Loucy (cell line): Measurements from ENCODE around the gene TICRR.

ENCODE experiments used
- H2AFZ ChIP-seq: fragments of 200-600 bp; sonication (generic); 2 replicates; pipeline ENCODE4 v1.6.0; 2016; ENCODE audit warnings: antibody characterized with exemption, mild to moderate bottlenecking, low read length, moderate library complexity
- H3F3A ChIP-seq: fragments of 200-600 bp; 2 replicates; pipeline ENCODE4 v1.6.0; 2016; ENCODE audit warnings: antibody characterized with exemption, low read depth, mild to moderate bottlenecking
- H3K27me3 ChIP-seq: fragments of 200-600 bp; sonication (generic); 2 replicates; pipeline ENCODE4 v1.6.1; 2014; ENCODE audit warnings: low read length, mild to moderate bottlenecking; ENCODE audit not compliant: insufficient read depth, poor library complexity, severe bottlenecking
- H3K36me3 ChIP-seq: fragments of 200-600 bp; sonication (generic); 2 replicates; pipeline ENCODE4 v1.6.1; 2016; ENCODE audit warnings: low read length; ENCODE audit not compliant: insufficient read depth
- H3K4me1 ChIP-seq: fragments of 200-600 bp; sonication (generic); 2 replicates; pipeline ENCODE4 v1.5.1; 2014; ENCODE audit warnings: low read length, mild to moderate bottlenecking; ENCODE audit not compliant: insufficient read depth, poor library complexity, severe bottlenecking
- H3K4me2 ChIP-seq: fragments of 200-600 bp; sonication (generic); 2 replicates; pipeline ENCODE4 v1.6.0; 2014; ENCODE audit warnings: antibody characterized with exemption, low read length, low read depth, mild to moderate bottlenecking; ENCODE audit not compliant: poor library complexity, severe bottlenecking
- H3K4me3 ChIP-seq: fragments of 200-600 bp; sonication (generic); 2 replicates; pipeline ENCODE4 v1.5.1; 2014; ENCODE audit warnings: low read length, mild to moderate bottlenecking, mixed read lengths; ENCODE audit not compliant: poor library complexity, severe bottlenecking
- H3K79me2 ChIP-seq: fragments of 200-600 bp; sonication (generic); 2 replicates; pipeline ENCODE4 v1.6.1; 2014; ENCODE audit warnings: low read length; ENCODE audit not compliant: insufficient read depth
- H3K9ac ChIP-seq: fragments of 200-600 bp; sonication (generic); 2 replicates; pipeline ENCODE4 v1.6.0; 2014; ENCODE audit warnings: mild to moderate bottlenecking, low read depth, low read length, moderate library complexity; ENCODE audit not compliant: poor library complexity, severe bottlenecking
- H3K9me2 ChIP-seq: fragments of 200-600 bp; sonication (generic); replicated peaks from 2 replicates; pipeline ENCODE4 v1.6.1; 2016; ENCODE audit warnings: low read depth, low read length, mixed read lengths
- H3K9me3 ChIP-seq: fragments of 200-600 bp; sonication (generic); 2 replicates; pipeline ENCODE4 v1.6.1; 2014; ENCODE audit warnings: mild to moderate bottlenecking, antibody characterized with exemption, low read length, low read depth; ENCODE audit not compliant: insufficient read depth
- H4K20me1 ChIP-seq: fragments of 200-600 bp; sonication (generic); 2 replicates; pipeline ENCODE4 v1.6.0; 2014; ENCODE audit warnings: antibody characterized with exemption, low read length, mild to moderate bottlenecking; ENCODE audit not compliant: insufficient read depth, poor library complexity, severe bottlenecking
- EZH2phosphoT487 ChIP-seq: fragments of 200-600 bp; IDR thresholded peaks from 2 replicates; pipeline ENCODE4 v1.6.1; 2018; ENCODE audit warnings: antibody characterized with exemption, mild to moderate bottlenecking, moderate library complexity, borderline replicate concordance
- TF ChIP-seq, protein P1 (sequence below): fragments of 200-600 bp; sonication (generic); conservative IDR thresholded peaks from 2 replicates; pipeline ENCODE4 v1.5.1; 2014; ENCODE audit warnings: mild to moderate bottlenecking, antibody characterized with exemption, low read length

Gene TICRR

DNA sequence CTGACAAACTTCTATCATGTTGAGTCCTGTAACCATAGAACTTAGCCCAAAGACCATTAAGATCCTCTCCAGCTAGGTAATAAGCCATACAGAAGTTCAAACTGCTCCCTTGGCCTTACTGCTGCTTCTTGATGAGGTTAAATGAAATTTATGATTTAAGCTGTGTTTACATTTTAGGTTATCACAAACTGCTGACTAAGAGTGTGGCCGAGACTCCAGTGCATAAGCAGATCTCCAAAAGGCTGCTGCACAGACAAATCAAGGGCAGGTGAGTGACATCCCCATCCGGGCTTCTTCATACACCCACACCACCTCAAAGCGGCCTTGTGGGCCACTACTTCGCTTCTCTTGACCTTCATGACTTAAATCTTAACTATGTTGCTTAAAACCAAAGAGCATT, 41.0 kb downstream of the TICRR start:
- Histone ChIP-seq H3K9me2 (no peaks in the 10 kb centered on the region), H3K79me2 (no peaks in the 10 kb centered on the region; the same call in 1 of the 2 replicates), H3K9me3 (peaks cover 9% of the 10 kb centered on the region; the same call in 1 of the 2 replicates), H4K20me1 (no peaks in the 10 kb centered on the region), H2AFZ (no peak overlapping the region), H3K9ac (no peak overlapping the region), H3K36me3 (peaks cover 95% of the 10 kb centered on the region), H3K4me1 (no peaks in the 10 kb centered on the region), H3F3A (no peaks in the 10 kb centered on the region), H3K4me3 (no peak overlapping the region), H3K4me2 (no peak overlapping the region), H3K27me3 (no peaks in the 10 kb centered on the region)
- TF ChIP-seq EZH2phosphoT487, result no peak
- TF ChIP-seq, protein P1, sequence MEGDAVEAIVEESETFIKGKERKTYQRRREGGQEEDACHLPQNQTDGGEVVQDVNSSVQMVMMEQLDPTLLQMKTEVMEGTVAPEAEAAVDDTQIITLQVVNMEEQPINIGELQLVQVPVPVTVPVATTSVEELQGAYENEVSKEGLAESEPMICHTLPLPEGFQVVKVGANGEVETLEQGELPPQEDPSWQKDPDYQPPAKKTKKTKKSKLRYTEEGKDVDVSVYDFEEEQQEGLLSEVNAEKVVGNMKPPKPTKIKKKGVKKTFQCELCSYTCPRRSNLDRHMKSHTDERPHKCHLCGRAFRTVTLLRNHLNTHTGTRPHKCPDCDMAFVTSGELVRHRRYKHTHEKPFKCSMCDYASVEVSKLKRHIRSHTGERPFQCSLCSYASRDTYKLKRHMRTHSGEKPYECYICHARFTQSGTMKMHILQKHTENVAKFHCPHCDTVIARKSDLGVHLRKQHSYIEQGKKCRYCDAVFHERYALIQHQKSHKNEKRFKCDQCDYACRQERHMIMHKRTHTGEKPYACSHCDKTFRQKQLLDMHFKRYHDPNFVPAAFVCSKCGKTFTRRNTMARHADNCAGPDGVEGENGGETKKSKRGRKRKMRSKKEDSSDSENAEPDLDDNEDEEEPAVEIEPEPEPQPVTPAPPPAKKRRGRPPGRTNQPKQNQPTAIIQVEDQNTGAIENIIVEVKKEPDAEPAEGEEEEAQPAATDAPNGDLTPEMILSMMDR, result no peak

- H2AFZ ChIP-seq, result no peak overlapping the region
- H4K20me1 ChIP-seq, result no peaks in the 10 kb centered on the region
- H3K9me3 ChIP-seq, result no peaks in the 10 kb centered on the region
Observed at GRCh38 chr15:89621547-89621946, 46.3 kb downstream of the TICRR start.

GRCh38 chr15:89623165-89623564, 47.9 kb downstream of the TICRR start:
- Histone ChIP-seq H3K79me2 (no peaks in the 10 kb centered on the region), H3K4me3 (no peak overlapping the region), H3K36me3 (peaks cover 98% of the 10 kb centered on the region), H3F3A (no peaks in the 10 kb centered on the region), H2AFZ (no peak overlapping the region), H3K9ac (no peak overlapping the region), H3K9me3 (no peaks in the 10 kb centered on the region), H3K4me1 (no peaks in the 10 kb centered on the region), H4K20me1 (no peaks in the 10 kb centered on the region), H3K9me2 (no peaks in the 10 kb centered on the region), H3K4me2 (no peak overlapping the region), H3K27me3 (no peaks in the 10 kb centered on the region)
- TF ChIP-seq EZH2phosphoT487, result no peak
- TF ChIP-seq, protein P1, result no peak

More at GRCh38 chr15:89621547-89621946, 46.3 kb downstream of the TICRR start:
- Histone ChIP-seq H3K4me3 (no peak overlapping the region), H3K9ac (no peak overlapping the region), H3K36me3 (peaks cover 97% of the 10 kb centered on the region), H3K4me2 (no peak overlapping the region), H3K4me1 (no peaks in the 10 kb centered on the region), H3F3A (no peaks in the 10 kb centered on the region), H3K79me2 (no peaks in the 10 kb centered on the region), H3K9me2 (no peaks in the 10 kb centered on the region), H3K27me3 (no peaks in the 10 kb centered on the region)
- TF ChIP-seq, protein P1, result no peak
- no peak for TF ChIP-seq EZH2phosphoT487
